Stimulated activated effector memory CD8-positive, alpha-beta T cell treated with anti-CD3 and anti-CD28 coated beads, Interleukin-12 subunit alpha, Interleukin-12 subunit beta, amount 100 ng/mL, for 72 hours (primary cell): Measurements from ENCODE around the gene PTGES3.
"Not testable (repeated sequence)": the region's sequence is repeated elsewhere in the genome, so short reads cannot be mapped to it uniquely, and the experiment has no call there.

Experiments used
- ATAC-seq: fragments of 150-1000 bp; cut with Tn5 transposase; 2 replicates; pipeline ENCODE4 v1.10.0; 2021
- DNase-seq, 2 donors: peaks; one replicate each; pipeline ENCODE4 v3.0.0; 2021 to 2022; ENCODE audit warnings: low spot score in 2 of 2
- H3K27ac Mint-ChIP-seq: one replicate; pipeline ENCODE4 v1.8.0; 2022; ENCODE audit warnings: mild to moderate bottlenecking, mixed read lengths
- H3K36me3 Mint-ChIP-seq: one replicate; pipeline ENCODE4 v1.8.0; 2022; ENCODE audit warnings: mild to moderate bottlenecking, mixed read lengths
- H3K4me1 Mint-ChIP-seq: one replicate; pipeline ENCODE4 v1.8.0; 2022; ENCODE audit warnings: mixed read lengths
- H3K4me3 Mint-ChIP-seq: one replicate; pipeline ENCODE4 v1.8.0; 2022; ENCODE audit warnings: mild to moderate bottlenecking, mixed read lengths
- H3K9me3 Mint-ChIP-seq: one replicate; pipeline ENCODE4 v1.8.0; 2022; ENCODE audit warnings: mixed read lengths

The PTGES3 gene, protein sequence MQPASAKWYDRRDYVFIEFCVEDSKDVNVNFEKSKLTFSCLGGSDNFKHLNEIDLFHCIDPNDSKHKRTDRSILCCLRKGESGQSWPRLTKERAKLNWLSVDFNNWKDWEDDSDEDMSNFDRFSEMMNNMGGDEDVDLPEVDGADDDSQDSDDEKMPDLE

DNA sequence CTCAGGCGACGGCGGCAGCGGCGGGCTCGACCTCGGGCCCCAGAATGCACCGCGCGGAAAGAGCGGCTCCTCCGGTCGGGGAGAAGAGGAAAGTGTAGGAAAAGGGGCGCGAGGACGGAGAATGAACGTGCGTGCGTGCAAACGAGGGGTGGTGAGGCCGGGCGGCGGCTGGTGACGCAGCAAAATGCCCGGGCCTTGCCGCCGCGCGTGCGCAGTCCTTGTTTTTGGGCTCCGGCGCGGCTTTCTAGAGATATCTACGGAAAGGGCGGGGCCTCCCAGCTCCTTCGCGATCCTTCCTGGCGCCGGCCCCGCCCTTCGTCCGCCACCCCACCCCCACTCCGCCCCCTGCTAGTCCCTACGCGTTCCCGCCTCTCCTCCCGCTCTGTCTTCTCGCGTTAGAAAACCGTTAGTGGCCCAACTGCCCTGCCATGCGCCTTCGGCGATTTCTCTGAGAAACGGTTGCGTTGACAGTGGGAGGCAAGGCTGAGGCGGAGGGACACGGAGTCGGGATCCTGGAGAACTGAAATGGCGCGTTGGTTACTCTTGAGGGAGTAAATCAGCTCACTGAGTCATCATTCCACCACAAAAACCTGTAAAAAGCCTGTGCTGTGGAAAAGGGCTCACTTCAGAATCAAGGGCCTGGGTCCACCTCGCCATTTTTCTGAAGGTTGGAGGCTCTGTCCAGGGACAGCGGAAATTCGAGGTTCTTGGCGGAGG lies at the start of gene PTGES3:
PTGES3 (minus strand) TSS at position 156 of the 717 bp plus-strand sequence. CDS start 285 bp downstream, outside the sequence.
- Mint-ChIP-seq H3K36me3 (peaks cover 54% of the 10 kb centered on the region), H3K4me1 (peaks cover 24% of the 10 kb centered on the region), H3K27ac (peak within 1 kb of the TSS; percentile 98), H3K4me3 (peak within 1 kb of the TSS; percentile 87), H3K9me3 (no peaks in the 10 kb centered on the region)
- peak; percentile 96 to 98 for DNase-seq
- peak; percentile 86 for ATAC-seq

DNA sequence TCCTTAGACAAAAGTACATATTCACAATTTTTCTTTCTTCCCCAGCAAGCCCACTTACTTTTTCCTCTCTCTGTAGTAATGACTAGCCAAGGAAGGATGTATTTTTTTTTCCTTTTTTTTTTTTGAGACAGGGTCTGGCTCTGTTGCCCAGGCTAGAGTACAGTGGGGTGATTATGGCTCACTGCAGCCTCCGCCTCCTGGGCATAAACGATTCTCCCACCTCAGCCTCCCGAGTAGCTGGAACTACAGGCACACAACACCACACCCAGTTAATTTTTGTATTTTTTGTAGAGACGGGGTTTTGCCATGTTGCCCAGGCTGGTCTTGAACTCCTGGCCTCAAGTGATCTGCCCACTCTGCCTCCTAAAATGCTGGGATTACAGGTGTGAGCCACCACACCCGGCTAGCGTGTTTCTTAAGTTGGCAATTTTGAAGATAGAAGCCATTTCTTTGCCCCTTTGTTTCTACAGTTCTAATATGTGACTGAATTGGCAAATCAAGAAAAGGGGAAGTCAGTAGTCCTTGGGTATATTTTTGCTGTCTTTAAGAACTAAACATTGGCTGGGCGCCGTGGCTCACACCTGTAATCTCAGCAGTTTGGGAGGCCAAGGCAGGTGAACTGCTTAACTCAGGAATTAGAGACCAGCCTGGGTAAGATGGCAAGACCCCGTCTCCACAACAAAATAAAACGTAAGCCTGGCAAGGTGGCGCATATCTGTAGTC lies 40.2 kb upstream of the PTGES3 start:
- Mint-ChIP-seq H3K36me3 (peaks cover 92% of the 10 kb centered on the region), H3K9me3 (no peaks in the 10 kb centered on the region), H3K4me3 (no peak overlapping the region), H3K27ac (no peak overlapping the region), H3K4me1 (peaks cover 22% of the 10 kb centered on the region)
- ATAC-seq, result no peak
- DNase-seq, result no peak

DNA sequence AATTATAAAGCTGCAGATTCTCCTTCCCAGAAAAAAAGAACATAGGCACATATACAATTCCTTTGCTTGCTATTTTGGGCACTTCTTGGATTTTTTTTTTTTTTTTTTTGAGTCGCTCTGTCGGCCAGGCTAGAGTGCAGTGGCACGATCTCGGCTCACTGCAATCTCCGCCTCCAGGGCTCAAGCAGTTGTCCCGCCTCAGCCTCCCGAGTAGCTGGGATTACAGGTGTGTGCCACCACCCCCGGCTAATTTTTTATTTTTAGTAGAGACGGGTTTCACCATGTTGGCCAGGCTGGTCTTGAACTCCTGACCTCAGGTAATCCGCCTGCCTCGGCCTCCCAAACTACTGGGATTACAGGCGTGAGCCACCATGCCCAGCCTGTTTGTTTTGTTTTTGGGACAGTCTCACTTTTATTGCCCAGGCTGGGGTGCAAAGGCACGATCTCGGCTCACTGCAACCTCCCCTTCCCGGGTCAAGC lies 38.2 kb upstream of the PTGES3 start:
- ATAC-seq, H3K9me3 Mint-ChIP-seq, DNase-seq: not testable (repeated sequence)
- H3K4me1 Mint-ChIP-seq, result peaks cover 41% of the 10 kb centered on the region
- H3K27ac Mint-ChIP-seq, result peak overlapping the region; percentile 100
- H3K36me3 Mint-ChIP-seq, result peaks cover 92% of the 10 kb centered on the region
- H3K4me3 Mint-ChIP-seq, result peak overlapping the region; percentile 99

DNA sequence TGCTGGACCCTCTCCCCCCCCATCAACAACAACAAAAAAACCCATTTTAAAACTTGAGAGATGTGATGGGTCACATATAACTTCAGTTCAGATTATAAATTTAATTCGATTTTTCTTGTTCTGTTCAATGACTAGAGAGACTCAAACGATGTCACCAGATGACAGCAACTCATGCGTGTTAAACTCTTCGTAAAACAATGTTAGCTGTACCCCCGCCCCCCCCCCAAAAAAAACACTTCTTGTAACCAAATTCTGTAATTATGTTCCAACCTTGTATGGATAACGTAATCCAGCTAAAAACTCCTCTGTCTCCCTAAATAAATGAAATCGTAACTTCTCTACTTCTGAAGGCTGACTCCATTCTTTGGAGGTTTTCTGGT lies 37.6 kb upstream of the PTGES3 start:
- H3K9me3 Mint-ChIP-seq, result no peaks in the 10 kb centered on the region
- H3K4me3 Mint-ChIP-seq, result peak overlapping the region; percentile 99
- ATAC-seq (no peak), DNase-seq (no peak)
- H3K4me1 Mint-ChIP-seq, result peaks cover 46% of the 10 kb centered on the region
- peak overlapping the region; percentile 100 for H3K27ac Mint-ChIP-seq
- H3K36me3 Mint-ChIP-seq, result peaks cover 92% of the 10 kb centered on the region

- peak; percentile 89 to 97 for DNase-seq
- Mint-ChIP-seq H3K9me3 (no peaks in the 10 kb centered on the region), H3K27ac (peak within 1 kb of the TSS; percentile 100), H3K4me1 (peaks cover 52% of the 10 kb centered on the region), H3K4me3 (peak within 1 kb of the TSS; percentile 99), H3K36me3 (peaks cover 92% of the 10 kb centered on the region)
- ATAC-seq, result peak; percentile 97
Measured at GRCh38 chr12:56724972-56725722, 37.1 kb upstream of the PTGES3 start, which contains the start of gene NACA. NACA (minus strand) TSS chr12:56725299; CDS start chr12:56724521, 778 bp downstream.

DNA sequence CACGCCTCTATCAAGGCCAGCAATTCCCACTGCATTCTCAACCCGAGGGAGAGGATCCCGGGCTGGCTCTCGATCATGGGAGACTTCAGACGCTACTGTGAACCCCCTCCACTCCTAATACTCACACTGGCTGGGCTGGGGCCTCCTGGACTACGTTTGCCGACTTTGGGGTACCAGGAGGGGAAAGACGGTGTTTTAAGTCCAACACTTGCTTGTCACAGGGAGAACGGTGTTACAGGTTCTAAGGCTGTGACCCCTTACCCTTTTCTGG lies 36.6 kb upstream of the PTGES3 start:
- Mint-ChIP-seq H3K4me3 (peak overlapping the region; percentile 99), H3K27ac (peak overlapping the region; percentile 100), H3K4me1 (peaks cover 57% of the 10 kb centered on the region), H3K36me3 (peaks cover 92% of the 10 kb centered on the region), H3K9me3 (no peaks in the 10 kb centered on the region)
- ATAC-seq (no peak), DNase-seq (peak in 1 of 2 donors; percentile 5)

DNA sequence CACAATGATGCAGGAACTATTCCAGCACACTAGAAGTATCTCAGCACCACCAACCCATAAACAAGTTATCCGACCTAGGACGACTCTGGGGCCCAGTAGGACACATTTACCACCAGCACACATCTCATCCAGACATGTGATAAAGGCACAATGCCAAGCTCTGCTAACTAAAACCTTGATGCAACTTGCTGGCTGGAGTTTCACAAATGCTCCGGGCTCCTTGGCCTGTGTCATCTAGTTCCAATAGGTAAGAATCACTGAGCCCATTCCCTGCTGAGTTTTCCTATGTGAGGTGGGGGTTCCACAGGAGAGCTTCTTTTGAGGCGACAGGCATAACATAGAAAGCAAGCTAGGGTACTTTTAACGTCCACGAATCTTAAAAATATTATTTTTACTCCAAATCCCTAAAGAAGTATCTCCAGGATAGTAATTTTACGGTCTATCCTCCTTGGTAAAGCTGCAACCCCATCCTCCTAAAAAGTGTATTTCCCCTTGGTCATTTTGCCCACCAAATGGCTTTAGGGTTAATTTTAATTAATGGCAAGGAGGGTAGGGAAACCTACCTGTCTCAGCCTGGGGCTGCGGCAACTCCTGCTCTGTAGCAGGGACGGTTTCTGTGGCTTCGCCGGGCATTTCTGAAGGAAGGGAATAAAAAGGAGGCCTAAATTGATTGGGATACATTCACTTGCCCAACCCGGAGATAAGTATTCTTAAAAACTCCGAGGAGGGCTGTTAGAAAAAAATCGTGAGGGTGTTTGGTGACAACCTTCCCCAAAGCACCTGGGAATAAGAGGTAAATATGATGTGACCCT lies 36.0 kb upstream of the PTGES3 start:
- H3K4me3 Mint-ChIP-seq, result peak overlapping the region; percentile 99
- peaks cover 92% of the 10 kb centered on the region for H3K36me3 Mint-ChIP-seq
- ATAC-seq (no peak), DNase-seq (no peak)
- H3K4me1 Mint-ChIP-seq, result peaks cover 63% of the 10 kb centered on the region
- H3K27ac Mint-ChIP-seq, result peak overlapping the region; percentile 100
- H3K9me3 Mint-ChIP-seq, result no peaks in the 10 kb centered on the region

GRCh38 chr12:56723352-56723751 lies 35.3 kb upstream of the PTGES3 start:
- peak overlapping the region; percentile 99 for H3K4me3 Mint-ChIP-seq
- H3K27ac Mint-ChIP-seq, result peak overlapping the region; percentile 100
- peaks cover 92% of the 10 kb centered on the region for H3K36me3 Mint-ChIP-seq

DNA sequence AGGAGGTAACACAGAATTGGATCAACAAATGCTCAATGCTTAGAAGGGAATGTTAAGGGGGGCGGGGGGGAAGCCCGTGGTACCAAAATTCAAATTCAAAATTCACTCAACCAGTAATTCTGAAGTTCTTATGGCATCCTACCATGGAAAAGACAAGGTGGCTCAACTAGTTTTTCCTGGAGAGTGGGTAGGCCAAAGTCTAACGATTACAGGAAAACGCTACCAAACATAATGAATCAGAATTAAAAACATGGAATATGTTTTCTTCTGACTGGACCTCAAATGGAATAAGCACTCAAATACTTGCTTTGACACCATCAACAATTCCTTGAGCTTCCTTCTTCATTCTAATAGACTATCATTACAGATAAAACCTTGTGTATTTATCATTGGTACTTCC lies 34.7 kb upstream of the PTGES3 start:
- Mint-ChIP-seq H3K36me3 (peaks cover 88% of the 10 kb centered on the region), H3K4me3 (peak overlapping the region; percentile 99), H3K9me3 (no peaks in the 10 kb centered on the region), H3K4me1 (peaks cover 69% of the 10 kb centered on the region), H3K27ac (peak overlapping the region; percentile 100)
- ATAC-seq (no peak), DNase-seq (no peak)

More at GRCh38 chr12:56723352-56723751, 35.3 kb upstream of the PTGES3 start:
- no peak for DNase-seq
- Mint-ChIP-seq H3K4me1 (peaks cover 69% of the 10 kb centered on the region), H3K9me3 (no peaks in the 10 kb centered on the region)
- no peak for ATAC-seq

DNA sequence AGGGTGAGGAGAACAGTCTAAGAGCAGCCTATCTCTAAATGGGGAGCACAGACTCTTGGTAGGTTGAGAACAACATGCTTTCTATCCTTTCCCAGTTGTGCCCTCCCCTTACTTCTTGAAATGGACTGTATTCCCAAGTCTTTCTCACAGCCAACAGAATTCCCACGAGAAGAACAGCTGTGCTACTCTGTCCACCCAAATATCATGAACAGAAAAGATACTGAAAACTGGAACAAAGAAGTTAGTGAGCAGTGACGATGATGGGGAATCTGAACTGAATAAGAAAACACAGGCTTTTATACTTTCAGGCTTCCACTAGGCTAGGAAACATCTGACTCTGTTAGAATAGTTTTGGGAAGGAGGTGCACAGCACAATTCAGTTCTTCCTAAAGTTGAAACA lies 33.6 kb upstream of the PTGES3 start:
- DNase-seq (no peak), ATAC-seq (no peak)
- Mint-ChIP-seq H3K4me3 (peak overlapping the region; percentile 99), H3K9me3 (no peaks in the 10 kb centered on the region), H3K4me1 (peaks cover 76% of the 10 kb centered on the region), H3K36me3 (peaks cover 88% of the 10 kb centered on the region), H3K27ac (peak overlapping the region; percentile 100)

- peaks cover 91% of the 10 kb centered on the region for H3K36me3 Mint-ChIP-seq
- peaks cover 81% of the 10 kb centered on the region for H3K4me1 Mint-ChIP-seq
- no peak for DNase-seq
- H3K27ac Mint-ChIP-seq, result peak overlapping the region; percentile 100
- H3K4me3 Mint-ChIP-seq, result peak overlapping the region; percentile 99
- no peak for ATAC-seq
- H3K9me3 Mint-ChIP-seq, result no peaks in the 10 kb centered on the region
Measured at GRCh38 chr12:56721216-56721615, 33.1 kb upstream of the PTGES3 start.

GRCh38 chr12:56720731-56721151 lies 32.7 kb upstream of the PTGES3 start:
- Mint-ChIP-seq H3K4me1 (peaks cover 81% of the 10 kb centered on the region), H3K4me3 (peak overlapping the region; percentile 99), H3K27ac (peak overlapping the region; percentile 100), H3K9me3 (no peaks in the 10 kb centered on the region), H3K36me3 (peaks cover 92% of the 10 kb centered on the region)
- ATAC-seq, result no peak
- no peak for DNase-seq

DNA sequence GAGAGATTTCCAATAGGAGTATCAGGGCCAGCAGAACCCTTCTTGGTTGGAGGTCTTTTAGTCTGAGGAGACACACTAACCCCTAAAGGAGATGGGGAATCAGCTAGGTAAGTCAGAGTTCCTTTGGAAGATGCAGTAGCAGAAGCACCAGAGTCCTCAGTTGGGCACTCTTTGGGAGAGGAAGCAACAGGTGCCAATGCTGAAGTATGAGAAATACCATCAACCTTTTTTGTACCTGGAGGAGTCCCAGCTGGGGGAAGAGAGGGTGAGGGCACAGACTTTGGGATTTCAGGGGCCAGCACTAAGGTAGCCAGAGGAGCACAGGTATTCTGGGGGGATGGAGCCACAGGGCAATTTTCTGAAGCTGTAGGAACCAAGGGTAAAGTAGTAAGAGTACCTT lies 31.0 kb upstream of the PTGES3 start:
- ATAC-seq (no peak), DNase-seq (no peak)
- H3K36me3 Mint-ChIP-seq, result peaks cover 92% of the 10 kb centered on the region
- no peaks in the 10 kb centered on the region for H3K9me3 Mint-ChIP-seq
- peak overlapping the region; percentile 100 for H3K27ac Mint-ChIP-seq
- H3K4me3 Mint-ChIP-seq, result peak overlapping the region; percentile 99
- peaks cover 75% of the 10 kb centered on the region for H3K4me1 Mint-ChIP-seq

DNA sequence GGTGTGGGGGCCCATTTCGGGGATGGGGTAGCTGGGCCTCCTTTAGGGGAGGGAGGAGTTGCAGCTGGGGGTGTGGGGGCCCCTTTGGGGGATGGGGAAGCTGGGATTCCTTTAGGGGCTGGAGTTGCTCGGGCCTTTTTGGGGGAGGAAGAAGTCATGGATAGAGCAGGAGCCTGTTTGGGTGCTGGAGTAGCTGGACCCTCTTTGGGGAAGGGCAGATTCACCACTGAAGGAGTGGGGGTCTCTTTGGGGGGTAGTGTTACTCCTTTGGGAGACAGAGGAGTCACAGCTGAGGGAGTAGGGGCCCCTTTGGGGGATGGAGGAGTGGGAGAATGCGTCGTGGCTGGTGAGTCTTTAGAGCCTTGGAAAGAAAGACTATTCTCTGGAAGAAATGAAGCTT lies 30.6 kb upstream of the PTGES3 start:
- Mint-ChIP-seq H3K9me3 (no peaks in the 10 kb centered on the region), H3K27ac (peak overlapping the region; percentile 100), H3K4me3 (peak overlapping the region; percentile 99), H3K4me1 (peaks cover 71% of the 10 kb centered on the region), H3K36me3 (peaks cover 92% of the 10 kb centered on the region)
- no peak for DNase-seq
- ATAC-seq, result no peak
